ENCODE measurements around the gene ABHD16B.

Gene ABHD16B

GRCh38 chr20:63881451-63882226, 20.3 kb downstream of the ABHD16B start:
- DNase-seq, result no peak

GRCh38 chr20:63882257-63883200, 21.2 kb downstream of the ABHD16B start:
- DNase-seq, result no peak

- no peak for DNase-seq
Observed at GRCh38 chr20:63883201-63883593, 21.9 kb downstream of the ABHD16B start.

GRCh38 chr20:63884506-63885263, 23.4 kb downstream of the ABHD16B start:
- DNase-seq, result no peak

GRCh38 chr20:63885264-63886053, 24.2 kb downstream of the ABHD16B start:
- DNase-seq, result no peak

- no peak for DNase-seq
Observed at GRCh38 chr20:63886054-63886419, 24.7 kb downstream of the ABHD16B start.

GRCh38 chr20:63886921-63887320, 25.6 kb downstream of the ABHD16B start:
- DNase-seq, result no peak

GRCh38 chr20:63889241-63890200, 28.2 kb downstream of the ABHD16B start:
- no peak for DNase-seq

- DNase-seq, result no peak
Observed at GRCh38 chr20:63890201-63890576, 28.9 kb downstream of the ABHD16B start.

- DNase-seq, result no peak
Observed at GRCh38 chr20:63890616-63891015, 29.3 kb downstream of the ABHD16B start.

GRCh38 chr20:63891061-63892002, 30.0 kb downstream of the ABHD16B start:
- no peak for DNase-seq

- no peak for DNase-seq
Observed at GRCh38 chr20:63892402-63892801, 31.1 kb downstream of the ABHD16B start.

GRCh38 chr20:63893999-63894357, 32.7 kb downstream of the ABHD16B start:
- no peak for DNase-seq

GRCh38 chr20:63894358-63895201, 33.3 kb downstream of the ABHD16B start, which contains the start of gene DNAJC5:
DNAJC5 (plus strand) TSS chr20:63895126; CDS start chr20:63928346, 33,220 bp downstream.
- DNase-seq, result peak; percentile 97

GRCh38 chr20:63895202-63895951, 34.1 kb downstream of the ABHD16B start:
- DNase-seq, result no peak

- peak; percentile 73 for DNase-seq
Observed at GRCh38 chr20:63895952-63896263, 34.6 kb downstream of the ABHD16B start.

- DNase-seq, result peak; percentile 97
Observed at GRCh38 chr20:63896264-63897105, 35.2 kb downstream of the ABHD16B start.

Data from DMS53 (cell line).